BE2C (cell line): ENCODE results near the gene PRPF40B.

Experiments
- DNase-seq: peaks from one replicate; pipeline ENCODE4 v3.0.0-alpha.2; 2020
- H3K27me3 ChIP-seq: fragments of 250-450 bp; sonication (Bioruptor Pico); 2 replicates; pipeline ENCODE4 v1.5.1; 2020; ENCODE audit warnings: mild to moderate bottlenecking
- H3K36me3 ChIP-seq: fragments of 250-450 bp; sonication (Bioruptor Pico); 2 replicates; pipeline ENCODE4 v1.5.1; 2020; ENCODE audit warnings: mild to moderate bottlenecking
- H3K4me1 ChIP-seq: fragments of 250-450 bp; sonication (Bioruptor Pico); 2 replicates; pipeline ENCODE4 v1.5.1; 2020
- H3K4me3 ChIP-seq: 2 replicates; pipeline ENCODE4 v1.5.1; 2011; ENCODE audit warnings: low read depth, low read length
- H3K9me3 ChIP-seq: fragments of 250-450 bp; sonication (Bioruptor Pico); 2 replicates; pipeline ENCODE4 v1.5.1; 2020
- TF ChIP-seq, protein P1 (sequence below): IDR thresholded peaks from 2 replicates; pipeline ENCODE4 v1.5.1; 2012; ENCODE audit warnings: mild to moderate bottlenecking, low read depth, low read length

PRPF40B gene

DNA sequence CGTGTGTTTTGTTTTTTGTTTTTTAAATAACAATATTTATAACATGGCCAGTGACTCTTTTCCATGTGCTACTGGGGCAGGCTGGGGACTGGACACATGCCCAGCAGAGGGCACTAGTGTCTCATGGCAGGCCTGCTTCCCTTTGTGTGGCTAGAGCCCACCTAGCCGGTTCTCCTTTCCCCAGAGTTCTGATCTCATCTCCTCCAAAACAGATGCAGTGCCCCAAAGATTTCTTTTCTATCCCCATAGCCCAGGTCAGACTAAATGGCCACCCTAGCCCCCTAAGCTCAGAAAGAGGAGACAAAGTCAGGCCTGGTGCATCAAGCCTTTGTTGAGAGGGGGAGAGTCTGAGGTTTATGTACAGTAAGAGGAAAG lies 21.2 kb downstream of the PRPF40B start:
- Histone ChIP-seq H3K4me3 (no peak overlapping the region), H3K27me3 (no peaks in the 10 kb centered on the region), H3K4me1 (no peaks in the 10 kb centered on the region), H3K36me3 (no peaks in the 10 kb centered on the region), H3K9me3 (no peaks in the 10 kb centered on the region)
- DNase-seq, result peak; percentile 87
- TF ChIP-seq, protein P1, sequence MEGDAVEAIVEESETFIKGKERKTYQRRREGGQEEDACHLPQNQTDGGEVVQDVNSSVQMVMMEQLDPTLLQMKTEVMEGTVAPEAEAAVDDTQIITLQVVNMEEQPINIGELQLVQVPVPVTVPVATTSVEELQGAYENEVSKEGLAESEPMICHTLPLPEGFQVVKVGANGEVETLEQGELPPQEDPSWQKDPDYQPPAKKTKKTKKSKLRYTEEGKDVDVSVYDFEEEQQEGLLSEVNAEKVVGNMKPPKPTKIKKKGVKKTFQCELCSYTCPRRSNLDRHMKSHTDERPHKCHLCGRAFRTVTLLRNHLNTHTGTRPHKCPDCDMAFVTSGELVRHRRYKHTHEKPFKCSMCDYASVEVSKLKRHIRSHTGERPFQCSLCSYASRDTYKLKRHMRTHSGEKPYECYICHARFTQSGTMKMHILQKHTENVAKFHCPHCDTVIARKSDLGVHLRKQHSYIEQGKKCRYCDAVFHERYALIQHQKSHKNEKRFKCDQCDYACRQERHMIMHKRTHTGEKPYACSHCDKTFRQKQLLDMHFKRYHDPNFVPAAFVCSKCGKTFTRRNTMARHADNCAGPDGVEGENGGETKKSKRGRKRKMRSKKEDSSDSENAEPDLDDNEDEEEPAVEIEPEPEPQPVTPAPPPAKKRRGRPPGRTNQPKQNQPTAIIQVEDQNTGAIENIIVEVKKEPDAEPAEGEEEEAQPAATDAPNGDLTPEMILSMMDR, result peak; percentile 99

DNA sequence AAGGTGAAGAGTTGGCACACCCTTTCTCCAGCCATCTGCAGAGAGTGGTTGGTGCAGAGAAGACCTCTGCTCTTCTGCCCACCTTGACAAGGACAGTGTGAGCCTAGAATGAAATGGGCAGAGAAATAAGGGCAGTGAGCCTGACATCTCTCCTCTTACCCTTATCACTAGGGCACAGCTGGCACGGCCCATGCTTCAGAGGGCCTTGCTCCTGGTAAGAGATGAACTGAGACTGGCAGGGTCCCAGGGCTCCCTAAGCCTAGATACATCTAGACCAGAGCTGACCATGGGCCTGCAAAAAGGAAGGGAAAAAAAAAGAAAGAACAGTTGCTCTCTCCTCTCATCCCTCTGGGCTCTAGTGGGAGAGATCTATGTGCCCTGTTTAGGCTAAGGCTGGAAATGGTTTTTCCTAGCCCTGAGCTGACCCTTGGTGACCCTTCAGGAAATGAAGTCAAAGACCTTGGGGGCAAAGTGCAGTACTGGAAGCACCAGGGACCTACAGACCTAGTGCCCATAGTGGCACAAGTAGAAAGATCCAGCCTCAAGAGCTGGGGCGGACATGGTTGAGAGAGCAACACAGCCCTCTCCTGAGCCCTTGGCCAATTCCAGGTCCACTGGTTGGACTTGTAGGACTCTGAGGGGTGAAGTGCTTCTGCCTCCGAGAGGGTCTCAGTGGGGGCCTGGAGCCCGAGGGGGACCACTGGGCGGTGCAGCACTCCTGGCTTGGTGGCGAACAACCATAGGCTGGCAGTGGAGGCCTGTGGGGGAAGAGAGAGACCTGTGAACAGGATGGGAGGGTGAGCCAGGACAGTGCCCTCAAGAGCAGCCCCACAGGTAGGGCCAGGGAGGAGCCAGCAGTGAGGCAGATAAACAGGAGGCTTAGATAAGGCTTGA lies 22.0 kb downstream of the PRPF40B start:
- no peaks in the 10 kb centered on the region for H3K36me3 ChIP-seq
- no peaks in the 10 kb centered on the region for H3K4me1 ChIP-seq
- no peak overlapping the region for H3K4me3 ChIP-seq
- H3K27me3 ChIP-seq, result no peaks in the 10 kb centered on the region
- H3K9me3 ChIP-seq, result no peaks in the 10 kb centered on the region
- no peak for DNase-seq
- TF ChIP-seq, protein P1, result no peak

DNA sequence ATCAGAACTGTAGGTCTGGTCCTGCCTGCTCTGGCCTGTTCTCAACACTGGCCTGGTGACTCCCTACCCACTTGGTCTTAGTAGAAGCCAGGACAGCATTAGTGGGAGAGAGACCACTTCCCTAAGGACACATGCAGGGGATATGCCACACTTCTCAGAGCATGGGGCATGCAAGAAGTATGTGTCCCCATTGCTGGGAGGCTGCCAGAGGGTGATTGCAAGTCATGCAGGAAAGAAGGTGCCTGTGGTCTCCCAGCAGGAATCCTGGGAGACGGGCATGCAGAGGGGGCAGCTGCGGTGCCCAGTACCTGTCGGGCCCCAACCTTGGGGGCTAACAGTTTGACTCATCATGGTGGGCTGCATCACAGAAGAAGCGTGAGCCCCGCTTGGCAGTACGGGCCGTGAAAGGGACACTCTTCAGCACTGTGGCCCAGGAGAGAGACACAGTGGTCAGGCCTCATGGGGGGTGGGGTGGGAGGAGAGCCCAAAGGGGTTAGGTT lies 23.0 kb downstream of the PRPF40B start:
- Histone ChIP-seq H3K27me3 (no peaks in the 10 kb centered on the region), H3K4me1 (no peaks in the 10 kb centered on the region), H3K36me3 (no peaks in the 10 kb centered on the region), H3K9me3 (no peaks in the 10 kb centered on the region), H3K4me3 (no peak overlapping the region)
- TF ChIP-seq, protein P1, result no peak
- DNase-seq, result no peak

DNA sequence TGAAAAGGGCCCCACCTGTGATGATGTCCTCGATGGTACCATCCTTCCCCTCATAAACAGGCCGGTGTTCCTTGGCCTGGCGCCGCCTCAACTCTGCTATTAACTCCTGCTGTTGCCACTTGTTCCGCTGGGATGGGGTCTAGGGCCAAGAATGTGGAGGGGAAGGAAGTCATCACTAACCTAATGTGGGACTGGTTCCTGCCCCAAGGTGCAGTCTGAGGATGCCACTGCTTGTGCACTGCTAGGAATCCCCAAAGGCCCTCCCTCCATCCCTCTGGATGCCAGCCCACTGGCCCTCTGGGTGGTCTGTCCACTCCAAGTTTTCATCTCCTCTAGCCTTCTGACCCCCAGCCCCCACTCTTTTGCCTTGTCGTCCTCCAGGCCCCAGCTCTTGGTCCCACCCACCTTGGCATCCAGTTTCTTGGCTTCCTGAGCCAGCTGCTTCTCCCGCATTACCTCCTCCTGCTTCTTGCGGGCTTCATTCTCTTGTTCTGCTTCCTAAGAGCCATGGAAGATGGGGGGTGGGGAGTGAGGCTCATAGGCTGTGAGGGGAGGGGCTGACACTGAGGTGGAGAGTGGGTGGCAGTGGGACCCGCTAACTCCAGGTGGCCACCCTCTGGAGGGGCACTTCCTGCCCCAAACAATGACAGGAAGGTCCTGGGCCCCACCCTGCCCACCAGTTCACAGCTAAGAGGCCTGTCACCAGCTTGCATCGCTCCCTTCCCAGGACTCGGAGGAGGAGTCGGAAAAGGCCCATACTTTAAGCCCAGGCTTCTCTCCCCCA lies 23.7 kb downstream of the PRPF40B start:
- no peaks in the 10 kb centered on the region for H3K4me1 ChIP-seq

DNA sequence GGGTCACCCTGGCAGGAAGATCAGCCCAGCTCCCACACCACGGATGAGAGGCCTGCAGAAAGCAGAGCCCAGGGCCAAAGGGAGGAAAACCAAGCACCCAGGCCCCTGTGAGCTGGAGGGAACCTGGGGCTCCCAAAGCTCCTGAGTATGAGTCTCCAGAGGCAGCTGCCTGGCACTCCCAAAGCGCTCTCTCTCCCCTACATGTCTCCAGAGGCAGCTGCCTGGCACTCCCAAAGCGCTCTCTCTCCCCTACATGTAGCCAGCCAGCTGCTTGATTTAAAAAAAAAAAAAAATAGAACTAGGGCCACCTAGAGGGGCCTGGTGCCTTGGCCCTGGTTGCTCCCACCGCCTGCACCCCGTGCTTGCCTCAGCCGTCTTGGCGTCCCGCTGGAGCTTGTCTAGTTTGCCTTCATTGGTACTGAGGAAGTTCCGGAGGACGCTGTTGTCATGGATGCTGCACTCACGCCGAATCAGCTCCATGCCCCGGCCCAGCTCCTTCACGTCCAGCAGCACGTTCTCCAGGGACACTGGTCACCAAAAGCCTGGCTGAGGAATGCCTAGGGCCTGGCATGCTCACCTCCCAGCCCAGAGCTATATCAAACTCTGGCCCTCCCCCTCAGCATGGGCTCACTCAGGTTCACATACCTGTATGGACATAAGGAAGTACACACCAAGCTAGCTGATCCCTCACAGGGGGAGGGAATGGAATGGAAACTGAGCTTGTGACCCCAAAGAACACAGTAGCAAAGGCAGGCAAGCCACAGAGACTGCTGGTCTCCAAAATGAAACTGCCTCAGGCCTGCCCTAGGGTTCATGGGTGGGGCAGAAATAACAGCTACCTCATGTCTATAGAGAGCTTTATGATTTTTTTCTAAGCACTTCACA lies 24.7 kb downstream of the PRPF40B start:
- H3K4me3 ChIP-seq, result no peak overlapping the region
- TF ChIP-seq, protein P1, result no peak
- H3K4me1 ChIP-seq, result no peaks in the 10 kb centered on the region
- no peaks in the 10 kb centered on the region for H3K27me3 ChIP-seq
- no peak for DNase-seq
- no peaks in the 10 kb centered on the region for H3K9me3 ChIP-seq
- H3K36me3 ChIP-seq, result no peaks in the 10 kb centered on the region

More for the DNA sequence above, 23.7 kb downstream of the PRPF40B start:
- no peak overlapping the region for H3K4me3 ChIP-seq
- no peaks in the 10 kb centered on the region for H3K27me3 ChIP-seq
- H3K36me3 ChIP-seq, result no peaks in the 10 kb centered on the region
- H3K9me3 ChIP-seq, result no peaks in the 10 kb centered on the region
- TF ChIP-seq, protein P1, result no peak
- DNase-seq, result no peak
